Kidney glomerular epithelial cell (primary cell): ENCODE measurements around the gene RGS12.

Source experiments
- DNase-seq: peaks from one replicate; lab custom pipeline; 2025; lab: John Stamatoyannopoulos, UW

RGS12 gene

GRCh38 chr4:3276986-3277385 is 15.8 kb upstream of the RGS12 start:
- DNase-seq: no peak

DNA sequence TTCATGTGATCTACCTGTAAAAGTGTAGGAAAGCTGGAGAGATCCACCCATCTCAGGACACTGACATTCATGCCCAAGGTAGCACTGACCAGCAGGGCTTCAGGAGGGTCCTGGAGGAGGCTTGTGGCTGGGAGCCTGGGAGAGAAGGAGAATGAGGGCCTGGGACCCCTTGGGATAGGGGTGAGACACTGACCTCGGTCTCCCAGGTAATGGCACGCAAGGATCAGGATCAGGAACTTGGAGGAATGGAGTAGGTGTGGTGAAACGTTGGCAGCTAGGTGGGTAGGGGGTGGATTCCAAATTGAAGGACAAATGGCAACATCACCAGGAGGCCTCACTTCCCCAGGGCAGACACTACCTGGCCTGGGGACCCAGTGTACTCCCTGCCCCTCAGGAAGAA is 12.4 kb upstream of the RGS12 start:
- DNase-seq: no peak

DNA sequence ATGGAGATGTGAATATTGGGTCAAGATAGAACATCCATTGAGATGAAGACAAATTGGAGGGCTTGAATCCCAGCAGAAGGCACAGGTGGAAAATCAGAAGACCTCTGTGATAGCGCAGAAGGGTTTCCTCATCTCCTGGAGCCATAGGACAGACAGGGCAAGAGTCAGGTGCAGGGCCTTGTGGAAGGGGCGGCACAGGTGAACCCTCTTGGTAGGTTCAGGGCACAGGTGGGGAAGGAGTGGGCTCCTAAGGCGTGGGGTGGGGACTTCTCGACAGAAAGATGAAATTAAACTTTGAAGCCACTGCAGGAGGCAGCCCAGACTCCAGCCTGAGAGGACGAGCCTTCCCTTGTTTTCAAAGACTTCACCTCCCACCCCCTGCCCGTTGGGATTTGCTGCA is 9.3 kb upstream of the RGS12 start:
- DNase-seq: no peak

DNA sequence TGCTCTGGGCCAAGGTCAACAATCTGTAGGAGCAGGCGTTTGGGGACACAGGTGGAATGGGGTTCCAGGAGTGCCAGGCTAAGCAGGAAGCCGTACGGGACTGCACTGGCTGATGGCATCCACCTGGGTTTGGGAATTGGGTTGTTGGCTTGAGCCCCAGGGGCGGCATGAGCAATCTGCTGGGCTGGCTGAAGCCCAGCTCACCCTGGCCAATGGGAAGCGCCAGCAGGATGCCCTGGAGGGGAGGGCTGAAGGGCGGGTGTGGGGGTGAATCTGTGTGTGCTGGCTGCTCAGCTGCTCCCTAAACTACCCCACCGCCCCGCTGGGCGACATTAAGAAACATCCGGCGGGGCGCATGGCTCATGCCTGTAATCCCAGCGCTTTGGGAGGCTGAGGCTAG is 8.9 kb upstream of the RGS12 start:
- DNase-seq: no peak

DNA sequence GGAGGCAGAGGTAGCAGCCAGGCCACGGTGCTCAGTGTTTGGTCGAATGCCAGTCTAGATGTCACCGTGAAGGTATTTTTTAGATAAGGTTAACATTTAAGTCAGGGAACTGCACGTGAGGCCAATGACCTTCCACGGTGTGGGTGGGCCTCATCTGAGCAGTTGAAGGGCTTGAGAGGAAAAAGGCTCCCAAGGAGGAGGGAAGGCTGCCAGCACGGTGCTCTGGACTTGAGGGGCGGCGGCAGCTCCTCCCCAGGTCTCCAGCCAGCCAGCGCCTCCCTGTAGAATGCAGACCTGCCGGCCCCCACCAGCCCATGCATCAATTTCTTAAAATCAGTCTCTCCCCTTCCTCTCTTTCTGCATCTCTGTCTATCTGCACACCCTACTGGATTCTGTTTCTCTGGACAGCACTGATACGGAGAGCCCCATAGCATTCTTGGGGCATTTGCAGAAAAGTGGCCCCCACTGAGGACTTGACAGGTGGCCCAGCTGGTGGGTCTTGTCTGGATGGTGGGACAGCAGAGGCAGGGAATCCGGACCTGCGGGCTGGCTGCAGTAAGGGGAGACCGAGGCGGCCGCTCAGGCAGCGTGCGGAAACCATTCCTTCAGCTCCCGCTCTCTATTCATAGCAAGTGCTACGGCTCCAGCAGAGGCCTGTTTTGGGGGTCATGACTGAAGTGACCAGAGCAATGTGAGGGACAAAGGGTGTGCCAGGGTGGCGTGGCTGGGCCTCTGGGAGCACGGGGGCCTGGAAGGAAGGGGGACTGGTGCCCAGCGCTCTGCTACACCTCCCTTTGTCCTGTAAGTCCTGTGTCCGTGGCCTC is 7.9 kb upstream of the RGS12 start:
- no peak for DNase-seq

- DNase-seq: no peak
Observed at GRCh38 chr4:3285558-3286334, 7.1 kb upstream of the RGS12 start.

GRCh38 chr4:3286335-3287175 is 6.3 kb upstream of the RGS12 start:
- DNase-seq: no peak

DNA sequence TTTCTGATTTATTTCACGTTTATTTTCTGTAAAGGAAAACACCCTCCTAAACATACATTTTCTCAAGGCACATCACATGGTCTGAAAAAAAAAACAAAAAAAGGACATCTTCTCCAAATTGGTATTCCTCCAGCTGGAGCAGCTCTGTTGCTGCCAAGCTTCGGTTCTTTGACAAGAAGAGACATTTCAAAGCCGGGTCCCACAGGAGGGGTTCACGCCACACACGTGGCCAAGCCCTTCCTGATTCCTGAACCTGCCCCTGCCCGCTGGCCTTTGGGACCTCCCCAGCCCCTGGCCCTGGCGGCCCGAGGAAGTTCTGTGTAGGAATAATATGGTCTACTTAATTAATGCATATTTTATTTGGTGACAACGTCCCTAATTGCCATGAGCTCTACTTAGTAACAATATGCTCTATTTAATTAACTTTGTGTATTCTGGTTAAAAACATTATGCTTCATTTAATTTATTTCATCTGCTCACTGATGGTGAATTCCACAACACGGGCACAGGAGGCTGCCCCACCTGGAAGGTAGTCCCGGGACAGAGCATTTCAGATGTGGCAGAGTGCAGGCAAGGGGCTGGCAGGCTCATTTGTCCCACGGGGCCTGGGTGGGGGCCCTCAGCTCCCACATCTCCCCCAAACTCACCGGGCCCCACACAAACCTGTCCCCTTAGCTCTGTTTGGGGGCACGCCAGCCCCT is 5.4 kb upstream of the RGS12 start:
- DNase-seq: no peak

DNA sequence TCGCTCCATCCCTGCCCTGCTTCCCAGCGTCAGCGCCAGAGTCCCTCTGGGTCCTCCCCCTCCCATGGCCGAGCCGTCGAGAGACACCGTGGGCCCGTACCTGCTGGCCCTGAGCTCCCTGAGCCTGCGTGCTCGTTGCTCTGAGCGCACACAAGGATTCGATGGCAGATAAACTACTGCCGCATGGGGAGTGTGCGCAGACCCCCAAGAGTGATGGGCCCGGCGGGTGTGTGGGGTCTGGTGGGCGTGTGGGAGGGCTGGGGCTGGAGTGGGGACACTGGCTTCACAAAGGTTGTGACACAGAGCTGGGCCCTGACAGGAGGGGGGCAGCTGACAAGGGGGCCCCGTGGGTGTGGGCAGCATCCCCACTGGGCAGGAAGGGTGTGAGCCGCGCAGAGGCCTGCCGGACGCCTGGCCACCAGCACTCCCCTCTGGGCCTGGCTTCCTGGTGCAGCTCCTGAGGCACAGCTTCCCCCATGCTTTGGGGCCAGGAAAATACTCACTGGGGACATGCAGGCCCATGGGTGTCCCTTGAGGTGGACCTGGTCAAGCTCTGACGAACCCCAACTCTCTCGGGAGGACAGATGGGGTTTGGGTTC is 4.8 kb upstream of the RGS12 start:
- DNase-seq: no peak

DNA sequence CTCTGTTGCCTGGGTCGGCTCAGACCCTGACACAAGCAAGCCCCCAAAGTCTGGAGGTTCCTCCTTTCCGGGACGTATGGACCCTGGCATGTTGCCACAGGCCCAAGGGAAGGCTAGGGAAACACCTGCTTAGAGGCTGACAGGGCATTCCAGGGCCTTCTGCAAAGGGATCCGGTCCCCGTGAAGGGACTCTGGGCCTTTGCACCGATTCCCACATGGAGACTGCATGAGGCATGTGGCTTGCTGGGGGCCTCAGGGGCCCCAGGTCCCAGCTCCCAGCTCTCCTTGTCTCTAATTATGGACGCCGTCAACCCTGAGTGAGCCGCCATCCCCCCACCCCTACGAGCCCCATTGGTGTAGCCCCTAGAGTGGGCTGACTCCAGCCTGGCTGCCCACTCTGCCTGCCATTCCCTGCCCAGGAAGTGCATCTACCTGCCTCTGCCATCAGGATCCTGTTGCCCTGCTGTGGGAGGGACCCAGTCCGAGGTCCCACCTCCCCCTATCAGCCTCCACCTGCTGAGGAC is 4.2 kb upstream of the RGS12 start:
- DNase-seq: no peak

GRCh38 chr4:3290476-3290875 is 2.3 kb upstream of the RGS12 start:
- no peak for DNase-seq

DNA sequence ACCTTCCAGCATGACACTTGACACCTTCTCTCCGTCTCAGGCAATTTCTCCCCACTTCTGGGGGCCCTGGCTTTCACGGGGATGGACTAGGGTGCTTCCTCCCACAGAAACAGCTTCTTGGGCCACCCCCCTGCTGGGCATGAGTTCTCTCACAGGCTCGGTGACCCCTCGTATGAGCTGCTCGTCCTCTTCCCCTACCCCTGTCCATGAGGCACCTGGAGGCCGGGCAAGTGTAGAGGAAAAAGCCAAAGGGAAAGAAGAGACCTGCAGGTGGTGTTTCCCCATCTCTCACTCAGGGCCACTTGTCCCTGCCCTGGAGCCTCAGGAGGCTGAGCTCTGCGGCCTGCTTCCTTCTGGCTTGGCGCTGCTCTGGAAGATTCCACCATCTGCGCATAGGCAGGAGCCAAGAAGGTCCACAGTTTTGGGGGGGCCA is 1.9 kb upstream of the RGS12 start:
- DNase-seq: no peak

DNA sequence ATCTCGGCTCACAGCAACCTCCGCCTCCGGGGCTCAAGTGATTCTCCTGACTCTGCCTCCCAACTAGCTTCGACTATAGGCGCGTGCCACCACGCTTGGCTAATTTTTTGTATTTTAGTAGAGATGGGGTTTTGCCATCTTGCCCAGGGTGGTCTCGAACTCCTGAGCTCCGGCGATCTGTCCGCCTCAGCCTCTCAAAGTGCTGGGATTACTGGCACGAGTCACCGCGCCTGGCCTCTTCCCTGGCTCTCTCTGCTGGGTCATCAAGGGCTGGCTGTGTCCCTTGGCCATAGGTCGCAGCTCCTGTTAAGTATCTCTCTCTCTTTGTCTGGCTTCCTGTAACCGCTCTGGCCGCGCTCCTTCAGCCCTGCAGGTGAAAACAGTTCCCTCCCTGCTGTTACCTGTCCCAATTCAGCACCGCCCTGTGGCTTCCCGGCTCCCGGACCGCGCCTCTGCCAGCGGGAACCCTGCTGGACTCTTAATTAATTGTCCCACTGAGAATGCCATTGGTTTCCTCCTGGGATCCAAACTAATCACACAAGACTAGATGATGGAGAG is 1.3 kb upstream of the RGS12 start:
- peak; percentile 37 for DNase-seq

- DNase-seq: no peak
Observed at GRCh38 chr4:3291969-3292570, 751 bp upstream of the RGS12 start.

DNA sequence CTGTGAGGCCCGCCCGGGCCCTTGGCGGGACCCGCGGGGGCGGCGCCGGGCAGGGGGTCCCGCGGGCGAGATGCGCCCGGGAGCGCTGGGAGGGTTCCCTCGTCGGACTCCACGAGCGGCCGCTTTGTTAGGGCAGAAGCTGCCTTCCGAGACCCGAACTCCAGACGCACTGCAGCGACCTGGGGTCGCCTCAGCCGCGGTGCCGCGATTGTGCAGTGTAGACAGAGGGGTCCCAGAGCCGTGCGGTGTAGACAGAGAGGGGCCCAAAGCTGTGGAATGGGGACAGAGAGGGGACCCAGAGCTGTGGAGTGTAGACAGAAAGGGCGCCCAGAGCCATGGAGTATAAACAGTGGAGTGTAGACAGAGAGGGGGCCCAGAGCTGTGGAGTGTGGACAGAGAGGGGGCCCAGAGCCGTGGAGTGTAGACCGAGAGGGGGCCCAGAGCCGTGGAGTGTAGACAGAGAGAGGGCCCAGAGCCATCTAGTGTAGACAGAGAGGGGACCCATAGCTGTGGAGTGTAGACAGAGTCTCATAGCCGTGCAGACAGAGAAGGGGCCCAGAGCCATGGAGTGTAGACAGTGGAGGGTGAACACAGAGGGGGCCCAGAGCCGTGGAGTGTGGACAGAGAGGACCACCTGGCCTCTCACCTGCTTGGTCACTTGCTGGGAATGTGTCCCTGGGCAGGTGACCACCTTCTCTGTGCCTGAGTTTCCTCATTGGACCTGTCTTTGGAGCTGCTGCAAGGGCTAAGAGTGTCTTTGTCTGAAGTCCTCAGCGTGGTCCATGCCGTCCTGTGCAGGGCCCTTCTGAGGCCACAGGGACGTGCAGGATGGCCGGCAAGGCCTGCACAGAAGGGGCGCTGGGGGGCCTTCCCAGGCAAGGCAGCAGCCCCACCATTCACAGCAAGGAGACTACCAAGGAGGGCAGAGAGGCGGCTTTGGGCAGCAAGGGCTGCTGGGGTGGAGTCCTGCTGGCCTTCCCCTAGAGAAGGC is 875 bp downstream of the RGS12 start:
- DNase-seq: no peak

- no peak for DNase-seq
Observed at GRCh38 chr4:3294401-3295241, 1.8 kb downstream of the RGS12 start.

DNA sequence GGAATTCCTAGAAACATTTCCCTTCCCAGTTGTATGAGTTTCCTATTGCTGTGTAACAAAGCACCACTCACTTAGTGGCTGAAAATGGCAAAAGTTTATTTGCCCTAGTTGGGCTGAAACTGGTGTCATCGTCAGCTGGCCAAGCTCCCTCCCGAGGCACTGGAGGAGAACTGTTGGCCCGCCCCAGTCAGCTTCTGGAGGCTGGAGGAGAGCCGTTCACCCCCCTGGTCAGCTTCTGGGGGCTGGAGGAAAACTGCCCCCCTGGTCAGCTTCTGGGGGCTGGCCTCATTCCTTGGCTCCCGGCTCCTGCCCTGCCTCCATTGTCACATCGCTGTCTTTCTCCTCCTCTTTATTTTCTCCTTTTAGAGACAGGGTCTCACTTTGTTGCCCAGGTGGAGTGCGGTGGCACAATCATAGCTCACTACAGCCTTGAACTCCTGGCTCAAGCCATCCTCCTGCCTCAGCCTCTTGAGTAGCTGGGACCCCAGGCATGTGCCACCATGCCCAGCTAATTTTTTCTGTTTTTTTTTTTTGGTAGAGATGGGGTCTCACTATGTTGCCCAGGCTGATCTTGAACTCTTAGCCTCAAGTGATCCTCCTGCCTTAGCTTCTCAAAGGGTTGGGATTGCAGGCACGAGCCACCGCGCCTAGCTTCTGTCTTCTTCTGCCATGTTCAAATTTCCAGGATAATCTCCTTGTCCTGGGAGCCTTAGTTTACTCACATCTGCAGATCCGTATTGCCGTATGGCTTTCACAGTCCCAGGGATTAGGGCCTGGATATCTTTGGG is 3.2 kb downstream of the RGS12 start:
- DNase-seq: no peak
